Activated T-helper 17 cell treated with anti-CD3 and anti-CD28 coated beads, Interleukin-2, amount 50 U/mL, for 72 hours (primary cell): ENCODE results near the gene HOXB6. TPM values are rescaled to one million over a fixed set of nuclear protein-coding genes. Genes with fewer than 3 reads are reported as not detected.

Experiments
- ATAC-seq: fragments of 150-1000 bp; cut with Tn5 transposase; replicated peaks from 2 replicates; pipeline ENCODE4 v1.10.0; 2021; ENCODE audit warnings: mild to moderate bottlenecking, moderate library complexity
- H3K27ac Mint-ChIP-seq: one replicate; pipeline ENCODE4 v1.8.0; 2022; ENCODE audit warnings: mixed read lengths
- H3K27me3 Mint-ChIP-seq: one replicate; pipeline ENCODE4 v1.8.0; 2022; ENCODE audit warnings: mixed read lengths
- H3K36me3 Mint-ChIP-seq: one replicate; pipeline ENCODE4 v1.8.0; 2022; ENCODE audit warnings: low read depth, mild to moderate bottlenecking, mixed read lengths
- H3K4me1 Mint-ChIP-seq: one replicate; pipeline ENCODE4 v1.8.0; 2022; ENCODE audit warnings: mixed read lengths
- H3K4me3 Mint-ChIP-seq: one replicate; pipeline ENCODE4 v1.8.0; 2022; ENCODE audit warnings: mild to moderate bottlenecking, mixed read lengths
- H3K9me3 Mint-ChIP-seq: one replicate; pipeline ENCODE4 v1.8.0; 2022; ENCODE audit warnings: mixed read lengths
- total RNA-seq, 2 donors: library from RNA; stranded (reverse); gene quantifications; one replicate each; pipeline ENCODE4 v1.2.3, GENCODE V29; 2022

The HOXB6 gene
- total RNA-seq, 2 donors from 2014 or later = 0.37 to 0.39 TPM

- no peak for ATAC-seq
- Mint-ChIP-seq H3K9me3 (no peaks in the 10 kb centered on the region), H3K27me3 (peaks cover 73% of the 10 kb centered on the region), H3K27ac (no peak overlapping the region), H3K36me3 (no peaks in the 10 kb centered on the region), H3K4me3 (peak overlapping the region; percentile 67), H3K4me1 (peaks cover 11% of the 10 kb centered on the region)
Observed at GRCh38 chr17:48598736-48599135, 6.0 kb downstream of the HOXB6 start.

- Mint-ChIP-seq H3K4me1 (peaks cover 11% of the 10 kb centered on the region), H3K4me3 (peak overlapping the region; percentile 67), H3K36me3 (no peaks in the 10 kb centered on the region), H3K9me3 (no peaks in the 10 kb centered on the region), H3K27me3 (peaks cover 67% of the 10 kb centered on the region), H3K27ac (no peak overlapping the region)
- peak; percentile 55 for ATAC-seq
Observed at GRCh38 chr17:48597778-48598631, 6.8 kb downstream of the HOXB6 start.

DNA sequence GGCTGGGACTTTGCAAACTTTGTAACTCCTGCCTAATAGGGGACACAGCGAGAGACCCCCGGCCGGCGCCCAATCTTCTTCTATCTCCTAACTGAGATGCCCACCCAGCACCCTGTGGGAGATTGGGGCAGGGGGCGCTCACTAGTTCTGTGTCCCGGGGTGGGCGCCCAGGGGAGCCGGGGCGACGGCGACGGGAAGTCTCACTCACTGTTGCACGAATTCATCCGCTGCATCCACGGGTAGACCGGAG, 7.3 kb downstream of the HOXB6 start:
- Mint-ChIP-seq H3K9me3 (no peaks in the 10 kb centered on the region), H3K27me3 (peaks cover 68% of the 10 kb centered on the region), H3K27ac (no peak overlapping the region), H3K4me3 (peak overlapping the region; percentile 67), H3K36me3 (no peaks in the 10 kb centered on the region), H3K4me1 (peaks cover 16% of the 10 kb centered on the region)
- ATAC-seq = no peak

DNA sequence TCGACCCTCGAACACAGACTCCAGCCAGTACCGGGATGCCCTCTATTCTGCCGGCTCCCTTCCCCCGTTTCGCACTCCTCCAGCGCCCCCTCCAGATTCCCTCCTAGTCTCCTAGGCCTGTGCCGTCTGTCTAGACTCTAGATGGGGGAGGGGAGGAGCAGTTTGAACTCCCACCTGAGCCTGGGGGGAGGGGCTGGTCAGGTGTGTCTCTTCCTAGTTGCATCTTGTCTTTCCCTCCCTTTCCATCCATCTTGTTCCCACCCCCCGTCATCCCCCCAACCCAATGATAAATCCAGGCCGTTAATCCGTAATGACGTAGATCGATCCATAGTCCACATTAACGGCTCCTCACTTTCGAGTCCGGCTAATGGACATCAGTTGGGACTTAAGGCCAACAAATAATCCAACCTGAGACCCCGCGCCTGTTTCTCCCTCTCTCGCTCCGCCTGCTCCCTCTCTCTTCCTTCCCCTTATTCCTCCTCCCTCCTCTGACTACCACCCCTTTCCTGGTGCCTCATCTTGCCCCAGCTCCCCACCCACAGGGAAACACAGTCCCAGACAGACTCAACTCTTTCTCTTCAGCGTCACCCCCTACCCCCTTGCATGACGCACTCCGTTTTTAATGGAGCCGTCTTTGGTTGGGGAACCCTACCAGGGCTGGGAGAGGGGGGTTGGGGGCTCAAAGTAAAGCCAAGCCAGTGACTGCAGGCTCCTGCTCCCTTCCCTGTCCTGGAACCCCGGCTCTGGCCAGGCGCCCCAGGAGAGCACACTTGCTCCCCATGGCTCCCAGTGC, 7.9 kb downstream of the HOXB6 start:
- Mint-ChIP-seq H3K4me1 (peaks cover 16% of the 10 kb centered on the region), H3K4me3 (peak overlapping the region; percentile 67), H3K27ac (no peak overlapping the region), H3K27me3 (peaks cover 67% of the 10 kb centered on the region), H3K36me3 (no peaks in the 10 kb centered on the region), H3K9me3 (no peaks in the 10 kb centered on the region)
- no peak for ATAC-seq

DNA sequence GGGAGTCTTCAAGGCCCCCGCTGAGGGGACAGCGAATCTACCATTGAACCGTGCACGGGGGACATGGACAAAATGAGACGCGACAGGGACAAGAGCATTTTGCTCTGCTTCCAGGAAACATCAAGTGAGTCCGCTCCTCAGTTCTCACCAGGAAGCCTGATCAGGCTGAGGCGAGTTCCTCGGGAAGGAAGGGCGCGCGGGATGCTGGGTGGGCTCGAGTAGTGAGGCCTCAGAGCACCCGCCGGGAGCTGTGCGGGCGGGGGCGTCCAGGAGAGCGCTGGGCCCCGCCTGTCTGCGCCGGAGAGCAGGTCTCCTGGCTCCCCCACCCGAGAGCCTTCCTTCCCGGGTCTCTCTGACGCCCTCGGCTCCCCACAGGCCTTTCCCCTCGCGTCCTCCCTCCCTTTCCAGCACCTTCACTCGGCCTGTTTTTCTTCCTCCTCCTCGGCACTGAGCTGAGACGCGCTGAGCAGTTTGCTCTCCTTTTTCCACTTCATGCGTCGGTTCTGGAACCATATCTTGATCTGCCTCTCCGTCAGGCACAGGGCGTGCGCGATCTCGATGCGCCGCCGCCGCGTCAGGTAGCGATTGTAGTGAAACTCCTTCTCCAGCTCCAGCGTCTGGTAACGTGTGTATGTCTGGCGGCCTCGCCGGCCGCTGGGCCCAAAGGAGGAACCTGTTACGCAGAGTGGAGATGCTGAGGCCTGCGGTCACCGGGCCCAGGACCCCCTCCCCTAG, 8.6 kb downstream of the HOXB6 start:
- Mint-ChIP-seq H3K4me3 (peak overlapping the region; percentile 67), H3K36me3 (no peaks in the 10 kb centered on the region), H3K9me3 (no peaks in the 10 kb centered on the region), H3K27ac (no peak overlapping the region), H3K27me3 (peaks cover 73% of the 10 kb centered on the region), H3K4me1 (peaks cover 16% of the 10 kb centered on the region)
- peak; percentile 32 for ATAC-seq

DNA sequence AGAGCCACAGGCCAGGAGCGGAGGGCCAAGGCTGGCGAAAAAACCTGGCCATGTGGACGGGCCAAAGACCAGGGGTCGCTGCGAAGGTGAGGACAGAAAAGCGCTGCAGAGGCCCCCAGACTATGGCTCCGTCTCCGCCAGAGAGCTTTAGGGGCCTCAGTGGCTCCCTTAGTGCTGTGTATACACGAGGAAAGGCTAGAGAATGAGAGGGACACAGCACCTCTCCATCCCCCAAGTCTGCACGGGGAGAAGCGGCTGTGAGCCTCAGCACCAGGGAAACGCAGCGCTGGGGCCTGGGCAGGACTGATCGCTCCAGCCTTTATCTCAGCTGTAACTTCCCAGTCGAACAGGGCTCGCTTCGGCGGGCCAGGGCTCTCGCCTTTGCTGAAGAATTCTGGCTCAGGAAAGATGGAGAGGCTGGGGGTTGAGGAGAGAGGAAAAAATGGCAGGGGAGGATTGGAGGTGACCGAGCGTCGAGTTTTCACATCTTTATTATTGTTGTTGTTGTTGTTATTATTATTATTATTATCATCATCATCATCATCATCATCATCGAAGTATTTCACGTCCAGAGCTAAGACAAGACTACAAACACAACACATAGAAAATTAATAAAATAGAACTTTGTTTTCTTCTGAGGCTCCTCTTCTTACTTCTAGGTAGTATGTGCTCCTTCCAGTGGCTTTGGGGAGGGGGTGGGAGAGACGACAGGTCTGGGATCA, 9.3 kb downstream of the HOXB6 start:
- Mint-ChIP-seq H3K27me3 (peaks cover 71% of the 10 kb centered on the region), H3K36me3 (no peaks in the 10 kb centered on the region), H3K9me3 (no peaks in the 10 kb centered on the region), H3K4me1 (peaks cover 16% of the 10 kb centered on the region), H3K4me3 (peak overlapping the region; percentile 67), H3K27ac (no peak overlapping the region)
- ATAC-seq = no peak

DNA sequence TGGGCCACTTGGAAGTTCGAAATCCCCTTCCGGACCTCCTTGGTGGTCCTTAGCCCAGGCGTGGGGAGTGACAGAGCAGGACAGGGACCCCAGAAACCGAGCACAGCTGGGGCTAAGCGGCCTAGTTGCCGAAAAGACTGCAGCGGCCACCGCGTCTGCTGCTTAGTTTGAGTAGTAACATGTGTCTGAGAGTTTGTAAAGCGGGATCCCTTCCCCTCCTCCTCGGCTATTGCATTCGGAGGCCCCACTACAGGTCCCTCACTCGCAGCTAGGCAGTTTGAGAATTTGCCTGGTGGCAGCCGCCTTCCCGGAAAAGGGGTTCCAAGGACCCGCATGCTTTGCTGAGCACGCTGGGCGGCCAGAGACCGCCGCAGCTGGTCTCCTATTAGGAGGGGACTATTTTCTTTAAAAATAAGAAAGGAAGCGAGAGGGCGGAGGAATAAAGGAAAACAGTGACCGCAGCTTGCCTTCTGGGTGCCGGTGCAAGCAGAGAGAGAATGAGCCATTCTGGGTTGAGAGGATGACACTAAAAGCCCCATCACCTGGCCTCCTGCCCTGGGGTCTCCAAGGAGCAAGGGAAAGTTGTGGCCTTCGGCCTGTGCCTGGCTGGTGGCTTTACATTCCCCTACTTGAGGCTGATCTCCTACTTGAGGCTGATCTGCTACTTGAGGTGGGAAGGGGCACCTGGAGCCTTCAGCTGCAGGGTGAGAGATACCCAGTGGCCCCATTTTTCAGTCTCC, 10.1 kb downstream of the HOXB6 start:
- H3K9me3 Mint-ChIP-seq = no peaks in the 10 kb centered on the region
- H3K4me1 Mint-ChIP-seq = peaks cover 16% of the 10 kb centered on the region
- H3K27ac Mint-ChIP-seq = no peak overlapping the region
- ATAC-seq = no peak
- peak overlapping the region; percentile 67 for H3K4me3 Mint-ChIP-seq
- no peaks in the 10 kb centered on the region for H3K36me3 Mint-ChIP-seq
- peaks cover 71% of the 10 kb centered on the region for H3K27me3 Mint-ChIP-seq

GRCh38 chr17:48593840-48594537, 10.8 kb downstream of the HOXB6 start:
- H3K4me1 Mint-ChIP-seq = peaks cover 16% of the 10 kb centered on the region
- H3K9me3 Mint-ChIP-seq = no peaks in the 10 kb centered on the region
- H3K4me3 Mint-ChIP-seq = peak overlapping the region; percentile 82
- no peak overlapping the region for H3K27ac Mint-ChIP-seq
- H3K36me3 Mint-ChIP-seq = no peaks in the 10 kb centered on the region
- ATAC-seq = peak; percentile 67
- H3K27me3 Mint-ChIP-seq = peaks cover 70% of the 10 kb centered on the region

- H3K36me3 Mint-ChIP-seq = no peaks in the 10 kb centered on the region
- H3K4me1 Mint-ChIP-seq = peaks cover 16% of the 10 kb centered on the region
- H3K27me3 Mint-ChIP-seq = peaks cover 70% of the 10 kb centered on the region
- H3K27ac Mint-ChIP-seq = no peak within 1 kb of the TSS
- H3K4me3 Mint-ChIP-seq = peak within 1 kb of the TSS; percentile 82
- ATAC-seq = peak; percentile 40
- no peaks in the 10 kb centered on the region for H3K9me3 Mint-ChIP-seq
Observed at GRCh38 chr17:48593126-48593829, 11.5 kb downstream of the HOXB6 start, which contains the start of gene HOXB5. Gene HOXB5 (minus strand): TSS chr17:48593779. CDS start chr17:48593682, 97 bp downstream.

GRCh38 chr17:48592577-48592976, 12.2 kb downstream of the HOXB6 start:
- peak; percentile 46 for ATAC-seq
- no peak overlapping the region for H3K27ac Mint-ChIP-seq
- no peaks in the 10 kb centered on the region for H3K9me3 Mint-ChIP-seq
- H3K4me3 Mint-ChIP-seq = peak overlapping the region; percentile 82
- H3K4me1 Mint-ChIP-seq = peaks cover 11% of the 10 kb centered on the region
- H3K36me3 Mint-ChIP-seq = no peaks in the 10 kb centered on the region
- peaks cover 69% of the 10 kb centered on the region for H3K27me3 Mint-ChIP-seq

DNA sequence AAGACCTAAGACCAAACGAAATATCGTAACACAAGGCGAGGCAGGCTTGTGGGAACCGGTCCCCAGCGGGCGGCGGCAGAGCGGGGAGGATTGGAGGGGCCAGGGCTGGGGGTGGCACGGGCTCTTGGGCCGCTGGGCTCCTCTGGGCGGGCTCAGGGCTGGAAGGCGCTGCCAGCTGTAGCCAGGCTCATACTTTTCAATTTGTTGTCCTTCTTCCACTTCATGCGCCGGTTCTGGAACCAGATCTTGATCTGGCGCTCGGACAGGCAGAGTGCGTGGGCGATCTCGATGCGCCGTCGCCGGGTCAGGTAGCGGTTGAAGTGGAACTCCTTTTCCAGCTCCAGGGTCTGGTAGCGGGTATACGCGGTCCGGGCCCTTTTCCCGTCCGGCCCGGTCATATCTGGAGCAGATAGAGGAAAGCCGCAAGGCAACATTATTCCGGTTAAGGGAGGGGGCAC, 12.7 kb downstream of the HOXB6 start:
- Mint-ChIP-seq H3K4me3 (peak overlapping the region; percentile 82), H3K9me3 (no peaks in the 10 kb centered on the region), H3K4me1 (peaks cover 11% of the 10 kb centered on the region), H3K36me3 (no peaks in the 10 kb centered on the region), H3K27ac (no peak overlapping the region), H3K27me3 (peaks cover 69% of the 10 kb centered on the region)
- no peak for ATAC-seq

- Mint-ChIP-seq H3K27ac (no peak overlapping the region), H3K4me1 (peaks cover 11% of the 10 kb centered on the region), H3K9me3 (no peaks in the 10 kb centered on the region), H3K27me3 (peaks cover 67% of the 10 kb centered on the region), H3K4me3 (no peak overlapping the region), H3K36me3 (no peaks in the 10 kb centered on the region)
- no peak for ATAC-seq
Observed at GRCh38 chr17:48591255-48592056, 13.3 kb downstream of the HOXB6 start.
